Esophagus muscularis mucosa (tissue), 4 donors: ENCODE data around the gene TBC1D22A. TPM values are rescaled to one million over a fixed set of nuclear protein-coding genes. Genes with fewer than 3 reads are reported as not detected.
A peak's percentile ranks its signal among the peaks of the same experiment; 100 is the strongest.

Experiments used
- DNase-seq: peaks from one replicate; pipeline ENCODE4 v3.0.0-alpha.2; 2017; ENCODE audit errors: extremely low spot score
- H3K27ac ChIP-seq, 4 donors: fragments of 200-600 bp; sonication (generic); replicated peaks in 1 of 4; 1 replicate in 3 of 4; 2 replicates in 1 of 4; pipeline ENCODE4 v1.5.1; 2016 to 2019; ENCODE audit warnings: mild to moderate bottlenecking in 1 of 4
- H3K27me3 ChIP-seq, 4 donors: fragments of 200-600 bp; sonication (generic); one replicate each; pipeline versions ENCODE4 v1.5.1 to v1.6.0; 2016 to 2019
- H3K36me3 ChIP-seq, 4 donors: fragments of 200-600 bp; sonication (generic); one replicate each; pipeline ENCODE4 v1.5.1; 2016 to 2019
- H3K4me1 ChIP-seq, 4 donors: fragments of 200-600 bp; sonication (generic); one replicate each; pipeline ENCODE4 v1.5.1; 2016 to 2019
- H3K4me3 ChIP-seq, 4 donors: fragments of 200-600 bp; sonication (generic); 1 replicate in 2 of 4; 2 replicates in 2 of 4; pipeline ENCODE4 v1.5.1; 2016 to 2019; ENCODE audit warnings: mild to moderate bottlenecking in 4 of 4, moderate library complexity in 1 of 4
- H3K9me3 ChIP-seq, 4 donors: fragments of 200-600 bp; sonication (generic); 1 replicate in 3 of 4; 2 replicates in 1 of 4; pipeline ENCODE4 v1.5.1; 2016 to 2019
- EP300 ChIP-seq: sonication (generic); formaldehyde crosslinking; IDR thresholded peaks from one replicate; pipeline ENCODE4 v1.6.1; 2017; ENCODE audit warnings: antibody characterized with exemption
- POLR2A ChIP-seq: fragments of 450-650 bp; IDR thresholded peaks from one replicate; pipeline ENCODE4 v1.6.1; 2017; ENCODE audit warnings: antibody characterized with exemption, moderate library complexity, mild to moderate bottlenecking, low read depth
- POLR2AphosphoS5 ChIP-seq, 2 donors: sonication (generic); formaldehyde crosslinking; IDR thresholded peaks; one replicate each; pipeline ENCODE4 v1.6.1; 2017; ENCODE audit warnings: antibody characterized with exemption in 2 of 2
- WGBS: methylation state at CpG from one replicate; pipeline ENCODE4 v1.1.5; 2018; 5-methylcytosine and 5-hydroxymethylcytosine counted together
- intact Hi-C: fragments of 100-400 bp; cut with DNase I; formaldehyde crosslinking; loops from one replicate; pipeline ENCODE4 v1.15.1; 2023
- total RNA-seq, 4 donors: library from RNA; depleted of rRNA; stranded (reverse); fragments of >200 nt; gene quantifications; one replicate each; pipeline versions ENCODE4 v1.1.0 to v1.2.1, GENCODE V29; 2016
- TF ChIP-seq, protein P1 (sequence below), 3 experiments: fragments of 200-600 bp in 2 of 3; fragments of 450-650 bp in 1 of 3; sonication (generic) in 2 of 3; IDR thresholded peaks; one replicate each; pipeline ENCODE4 v1.5.1; 2017 to 2019; ENCODE audit warnings: antibody characterized with exemption in 3 of 3, mild to moderate bottlenecking in 2 of 3, moderate library complexity in 1 of 3

The TBC1D22A gene
- total RNA-seq, 4 donors from 2014 or later: 15.2 to 20.7 (median 18.8) TPM

DNA sequence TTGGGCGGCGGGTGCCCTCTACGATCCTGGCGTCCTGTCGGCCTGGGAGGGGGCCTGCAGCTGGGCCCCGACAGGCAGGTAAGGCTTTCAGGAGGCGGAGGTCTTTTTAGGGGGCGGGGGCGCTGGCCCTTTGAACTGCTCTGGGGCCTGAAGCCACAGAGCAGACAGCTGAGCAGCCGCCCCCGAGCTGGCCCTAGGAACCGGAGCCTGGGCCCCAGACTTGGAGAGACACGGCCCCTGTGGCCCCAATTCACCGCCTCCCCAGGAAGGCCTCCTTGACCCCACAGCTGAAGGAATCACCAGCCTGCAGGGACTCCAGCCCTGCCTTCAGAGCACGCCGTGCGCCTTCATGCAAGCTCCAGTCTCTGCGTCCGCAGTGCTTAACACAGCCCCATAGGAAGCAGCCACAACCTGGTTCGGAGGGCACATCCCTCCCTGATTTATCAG is 23.8 kb upstream of the TBC1D22A start:
- H3K4me3 ChIP-seq: peak overlapping the region; percentile 74 to 99 (median 94)
- intact Hi-C loops: loop anchor here (5.0 kb wide), 1 partner anchor 161 kb away; no protein-coding TSS in a partner anchor
- peaks cover 55 to 71% (median 62%) of the 10 kb centered on the region in 4 donors for H3K4me1 ChIP-seq
- no peak for DNase-seq
- H3K27me3 ChIP-seq: no peaks in the 10 kb centered on the region
- H3K36me3 ChIP-seq: no peaks in the 10 kb centered on the region
- TF ChIP-seq, protein P1, sequence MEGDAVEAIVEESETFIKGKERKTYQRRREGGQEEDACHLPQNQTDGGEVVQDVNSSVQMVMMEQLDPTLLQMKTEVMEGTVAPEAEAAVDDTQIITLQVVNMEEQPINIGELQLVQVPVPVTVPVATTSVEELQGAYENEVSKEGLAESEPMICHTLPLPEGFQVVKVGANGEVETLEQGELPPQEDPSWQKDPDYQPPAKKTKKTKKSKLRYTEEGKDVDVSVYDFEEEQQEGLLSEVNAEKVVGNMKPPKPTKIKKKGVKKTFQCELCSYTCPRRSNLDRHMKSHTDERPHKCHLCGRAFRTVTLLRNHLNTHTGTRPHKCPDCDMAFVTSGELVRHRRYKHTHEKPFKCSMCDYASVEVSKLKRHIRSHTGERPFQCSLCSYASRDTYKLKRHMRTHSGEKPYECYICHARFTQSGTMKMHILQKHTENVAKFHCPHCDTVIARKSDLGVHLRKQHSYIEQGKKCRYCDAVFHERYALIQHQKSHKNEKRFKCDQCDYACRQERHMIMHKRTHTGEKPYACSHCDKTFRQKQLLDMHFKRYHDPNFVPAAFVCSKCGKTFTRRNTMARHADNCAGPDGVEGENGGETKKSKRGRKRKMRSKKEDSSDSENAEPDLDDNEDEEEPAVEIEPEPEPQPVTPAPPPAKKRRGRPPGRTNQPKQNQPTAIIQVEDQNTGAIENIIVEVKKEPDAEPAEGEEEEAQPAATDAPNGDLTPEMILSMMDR (IDR thresholded peaks at IDR 0.05): no peak
- TF ChIP-seq EP300 (no peak), POLR2A (no peak), POLR2AphosphoS5 (IDR thresholded peaks at IDR 0.05) (no peak)
- WGBS: 19% methylated on average over 8 of the region's 20 CpGs
- H3K9me3 ChIP-seq: no peaks in the 10 kb centered on the region
- H3K27ac ChIP-seq: peak overlapping the region; percentile 89 to 97 (median 92)

DNA sequence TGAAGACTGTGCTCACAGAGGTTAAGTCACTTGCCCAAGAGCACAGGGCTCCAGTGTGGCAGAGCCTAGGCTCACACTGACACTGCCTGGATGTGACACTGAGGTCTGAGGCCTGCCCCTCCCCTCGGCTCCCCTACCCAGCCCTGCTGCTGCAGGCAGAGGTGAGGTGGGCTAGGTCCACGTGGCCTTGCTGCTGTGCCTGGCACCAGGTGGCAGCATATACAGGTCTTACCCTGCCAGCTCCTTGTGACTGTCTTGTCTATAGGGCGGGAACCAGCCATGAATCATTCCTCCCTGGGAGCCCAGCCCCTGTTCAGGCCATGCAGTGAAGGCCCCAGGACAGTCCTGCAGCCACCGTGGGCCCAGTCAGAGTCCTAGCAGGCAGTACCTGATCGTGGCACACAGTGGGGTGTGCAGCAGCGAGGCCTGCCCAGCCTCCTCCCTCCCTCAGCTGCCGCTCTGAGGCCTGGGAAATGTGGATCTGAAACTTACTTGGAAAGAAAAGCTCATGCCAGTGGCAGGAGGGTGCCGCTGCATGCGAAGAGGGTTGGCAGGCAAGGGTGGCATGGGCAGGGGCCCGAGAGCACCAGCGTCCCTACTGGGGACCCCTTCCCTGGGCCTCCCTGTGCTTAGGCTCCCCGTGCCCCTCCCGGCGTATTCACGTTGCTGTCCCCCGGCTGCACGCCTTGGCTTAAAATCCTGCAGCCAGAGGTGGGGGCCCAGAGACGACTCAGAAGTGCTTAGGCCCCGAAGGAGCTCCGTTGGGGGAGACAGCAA is 23.2 kb upstream of the TBC1D22A start:
- no peaks in the 10 kb centered on the region for H3K27me3 ChIP-seq
- intact Hi-C loops: loop anchor here (5.0 kb wide), 1 partner anchor 162 kb away; no protein-coding TSS in a partner anchor
- H3K36me3 ChIP-seq: no peaks in the 10 kb centered on the region
- no peaks in the 10 kb centered on the region for H3K9me3 ChIP-seq
- peaks cover 49 to 65% (median 56%) of the 10 kb centered on the region in 4 donors for H3K4me1 ChIP-seq
- DNase-seq: no peak
- 88% methylated on average over 9 of the region's 20 CpGs for WGBS
- TF ChIP-seq EP300: no peak
- TF ChIP-seq POLR2AphosphoS5 (IDR thresholded peaks at IDR 0.05): peak in 1 of 2 donors; percentile 61
- TF ChIP-seq POLR2A: peak; percentile 22
- TF ChIP-seq, protein P1 (IDR thresholded peaks at IDR 0.05): no peak
- peak overlapping the region; percentile 74 to 99 (median 94) for H3K4me3 ChIP-seq
- H3K27ac ChIP-seq: peak overlapping the region; percentile 89 to 97 (median 92)

DNA sequence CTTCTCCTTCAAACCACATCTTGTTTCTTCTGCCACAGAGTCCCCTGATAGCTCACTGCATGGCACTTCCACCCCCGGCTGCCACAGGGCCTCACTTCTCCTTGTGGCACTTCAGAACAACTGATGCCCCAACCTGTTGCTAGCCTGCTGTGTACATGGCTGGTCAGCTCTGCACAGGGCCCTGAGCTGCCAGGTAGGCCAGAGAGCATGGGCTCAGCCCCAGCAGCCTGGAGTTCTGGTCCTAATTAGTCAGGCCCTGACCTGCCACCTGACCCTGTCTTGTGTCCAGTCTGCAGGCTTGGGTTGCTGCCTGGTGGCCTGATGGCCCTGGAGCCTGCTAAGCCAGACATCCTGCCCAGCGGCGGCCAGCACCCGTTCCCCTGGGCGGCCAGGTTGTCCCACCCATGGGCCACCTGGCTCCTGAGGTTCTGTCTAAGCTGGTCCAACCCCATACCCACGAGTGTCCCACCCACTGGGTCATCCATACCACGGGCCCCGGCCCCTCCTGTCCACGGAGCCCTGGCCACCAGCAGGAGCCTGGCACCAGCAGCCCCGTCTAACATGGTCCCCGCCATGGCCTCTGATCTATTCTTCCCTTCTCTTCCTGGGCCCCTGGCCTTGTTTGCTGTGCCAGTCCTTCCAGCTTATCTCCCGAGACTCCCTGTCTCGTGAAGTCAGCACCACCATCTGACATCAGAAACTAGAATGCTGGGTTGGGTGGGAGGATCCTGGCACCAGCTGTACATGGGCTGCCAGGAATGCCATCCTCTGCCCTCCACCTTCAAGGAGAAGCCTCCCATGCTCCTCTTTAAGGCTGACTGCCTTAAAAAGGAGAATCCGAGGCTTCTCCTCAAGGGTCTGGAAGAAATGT is 21.3 kb upstream of the TBC1D22A start:
- 93% methylated on average over 9 of the region's 14 CpGs for WGBS

DNA sequence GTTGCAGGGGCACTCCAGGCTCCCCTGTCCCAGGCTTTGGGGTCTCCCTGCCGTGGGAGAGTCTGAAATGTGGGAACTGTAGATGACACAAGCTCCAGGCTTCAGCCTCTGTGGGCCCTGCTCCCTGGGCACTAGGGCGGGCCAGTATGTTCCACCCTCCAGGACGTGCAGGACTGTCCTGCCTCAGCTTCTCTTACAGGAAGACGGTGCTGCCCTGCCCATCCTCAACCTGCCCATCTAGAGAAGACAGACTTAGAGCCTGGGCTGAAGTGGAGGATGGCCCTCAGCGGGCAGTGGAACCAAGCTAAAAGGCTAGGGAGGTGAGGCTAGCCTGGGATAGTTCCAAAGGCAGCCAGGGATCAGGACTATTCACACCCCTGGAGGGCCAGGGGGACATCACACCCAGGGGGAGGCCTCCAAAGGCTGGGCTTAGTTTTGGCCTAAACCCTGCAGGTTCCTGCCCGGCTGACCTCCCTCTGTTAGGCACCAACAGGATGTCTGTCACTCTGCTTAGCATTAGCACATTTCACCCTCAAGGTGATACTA is 20.4 kb upstream of the TBC1D22A start:
- WGBS: 89% methylated on average over 1 of the region's 6 CpGs
- Histone ChIP-seq H3K27ac (no peak overlapping the region), H3K9me3 (no peaks in the 10 kb centered on the region), H3K36me3 (no peaks in the 10 kb centered on the region), H3K27me3 (peaks cover 0 to 8% (median 0%) of the 10 kb centered on the region in 4 donors), H3K4me1 (peaks cover 22 to 37% (median 28%) of the 10 kb centered on the region in 4 donors), H3K4me3 (no peak overlapping the region)
- TF ChIP-seq EP300: no peak
- TF ChIP-seq, protein P1 (IDR thresholded peaks at IDR 0.05): no peak
- no peak for TF ChIP-seq POLR2A
- no peak for TF ChIP-seq POLR2AphosphoS5 (IDR thresholded peaks at IDR 0.05)
- intact Hi-C loops: no loop called here
- no peak for DNase-seq

More for the DNA sequence above, 21.3 kb upstream of the TBC1D22A start:
- intact Hi-C loops: no loop called here
- Histone ChIP-seq H3K9me3 (no peaks in the 10 kb centered on the region), H3K4me1 (peaks cover 31 to 46% (median 37%) of the 10 kb centered on the region in 4 donors), H3K27ac (no peak overlapping the region), H3K4me3 (no peak overlapping the region), H3K36me3 (no peaks in the 10 kb centered on the region), H3K27me3 (no peaks in the 10 kb centered on the region)
- no peak for DNase-seq
- TF ChIP-seq POLR2AphosphoS5 (IDR thresholded peaks at IDR 0.05): no peak
- TF ChIP-seq, protein P1 (IDR thresholded peaks at IDR 0.05): no peak
- TF ChIP-seq POLR2A: no peak
- no peak for TF ChIP-seq EP300
